Measurements from ENCODE around the gene FBXL2. TPM values are rescaled to one million over a fixed set of nuclear protein-coding genes. Genes with fewer than 3 reads are reported as not detected.
A peak's percentile ranks its signal among the peaks of the same experiment; 100 is the strongest.

Gene FBXL2
- total RNA-seq, 1 experiment from 2014 or later, result 9.8 TPM

- intact Hi-C loops (cut with micrococcal nuclease), result loop anchor here (10.0 kb wide), 1 partner anchor 355 kb away; no protein-coding TSS in a partner anchor
- TF ChIP-seq CTCF (IDR thresholded peaks at IDR 0.05; ENCODE audit: unreplicated experiment), result no peak
- peak overlapping the region; percentile 55 for H3K27ac Mint-ChIP-seq (ENCODE audit: low read depth, unreplicated experiment)
- no peaks in the 10 kb centered on the region for H3K9me3 Mint-ChIP-seq (ENCODE audit: unreplicated experiment)
- ChIA-PET POLR2A (interaction anchor here (0.7 to 7.1 kb wide), 2 partner anchors 9 to 130 kb away, joined by 3 to 135 read pairs; partner anchors contain the start of gene UBP1), CTCF (interaction anchor here (0.5 to 1.3 kb wide), 4 partner anchors 11 to 962 kb away, joined by 3 read pairs; no protein-coding TSS in a partner anchor)
- no TSS peak for BruUV-seq (replicated peaks)
- H3K27me3 Mint-ChIP-seq (ENCODE audit: insufficient read depth, unreplicated experiment), result no peaks in the 10 kb centered on the region
- H3K4me3 Mint-ChIP-seq (ENCODE audit: unreplicated experiment), result no peak overlapping the region
- peaks cover 7% of the 10 kb centered on the region for H3K36me3 Mint-ChIP-seq (ENCODE audit: insufficient read depth, unreplicated experiment)
- peaks cover 48% of the 10 kb centered on the region for H3K4me1 Mint-ChIP-seq (ENCODE audit: insufficient read depth, unreplicated experiment)
- DNase-seq (ENCODE audit: unreplicated experiment), result no peak
Observed at GRCh38 chr3:33430061-33430460, 152.8 kb downstream of the FBXL2 start.

DNA sequence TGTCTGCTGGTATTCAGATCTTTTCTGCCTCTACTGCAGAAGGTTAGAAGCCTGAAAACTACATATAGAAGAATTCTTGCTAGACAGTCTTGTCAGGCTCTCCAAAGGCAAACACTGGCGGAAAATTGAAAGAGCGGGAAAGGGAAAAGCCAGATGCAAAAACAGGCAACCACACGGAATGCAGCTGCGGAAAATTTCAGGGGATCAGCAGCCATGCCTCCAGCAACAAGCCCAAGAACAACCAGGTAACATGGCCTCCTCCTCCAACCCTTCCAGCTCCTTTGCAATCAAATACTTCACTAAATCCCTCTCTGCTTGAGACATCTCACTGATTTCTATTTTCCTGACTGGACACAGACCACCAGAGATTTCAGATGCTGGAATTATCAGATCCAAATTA is 153.3 kb downstream of the FBXL2 start:
- Mint-ChIP-seq H3K27ac (ENCODE audit: low read depth, unreplicated experiment) (peak overlapping the region; percentile 55), H3K9me3 (ENCODE audit: unreplicated experiment) (no peaks in the 10 kb centered on the region)
- intact Hi-C loops (cut with micrococcal nuclease), result loop anchor here (10.0 kb wide), 1 partner anchor 354 kb away; no protein-coding TSS in a partner anchor

GRCh38 chr3:33433843-33434242 is 156.6 kb downstream of the FBXL2 start:
- H3K36me3 Mint-ChIP-seq (ENCODE audit: insufficient read depth, unreplicated experiment), result no peaks in the 10 kb centered on the region
- no peaks in the 10 kb centered on the region for H3K27me3 Mint-ChIP-seq (ENCODE audit: insufficient read depth, unreplicated experiment)
- H3K4me3 Mint-ChIP-seq (ENCODE audit: unreplicated experiment), result no peak overlapping the region
- no peaks in the 10 kb centered on the region for H3K9me3 Mint-ChIP-seq (ENCODE audit: unreplicated experiment)
- ChIA-PET CTCF (interaction anchor here (0.5 to 0.7 kb wide), 4 partner anchors 45 to 366 kb away, joined by 3 to 8 read pairs (median 4); no protein-coding TSS in a partner anchor), POLR2A (interaction anchor here (1.1 kb wide), 2 partner anchors 20 to 23 kb away, joined by 3 to 5 read pairs; no protein-coding TSS in a partner anchor)
- intact Hi-C loops (cut with micrococcal nuclease), result loop anchor here (10.0 kb wide), 1 partner anchor 351 kb away; no protein-coding TSS in a partner anchor
- no peak for TF ChIP-seq CTCF (IDR thresholded peaks at IDR 0.05; ENCODE audit: unreplicated experiment)
- no peak overlapping the region for H3K27ac Mint-ChIP-seq (ENCODE audit: low read depth, unreplicated experiment)
- H3K4me1 Mint-ChIP-seq (ENCODE audit: insufficient read depth, unreplicated experiment), result peaks cover 31% of the 10 kb centered on the region
- DNase-seq (ENCODE audit: unreplicated experiment), result no peak
- no TSS peak for BruUV-seq (replicated peaks)

More for the DNA sequence above, 153.3 kb downstream of the FBXL2 start:
- TF ChIP-seq CTCF (IDR thresholded peaks at IDR 0.05; ENCODE audit: unreplicated experiment), result no peak
- ChIA-PET CTCF (interaction anchor here (0.7 kb wide), 1 partner anchor 34 kb away, joined by 3 read pairs; no protein-coding TSS in a partner anchor), POLR2A (interaction anchor here (0.7 to 7.1 kb wide), 3 partner anchors 9 to 291 kb away, joined by 3 to 135 read pairs (median 3); partner anchors contain the start of gene UBP1)
- Mint-ChIP-seq H3K27me3 (ENCODE audit: insufficient read depth, unreplicated experiment) (no peaks in the 10 kb centered on the region), H3K4me1 (ENCODE audit: insufficient read depth, unreplicated experiment) (peaks cover 48% of the 10 kb centered on the region), H3K4me3 (ENCODE audit: unreplicated experiment) (no peak overlapping the region), H3K36me3 (ENCODE audit: insufficient read depth, unreplicated experiment) (peaks cover 7% of the 10 kb centered on the region)
- DNase-seq (ENCODE audit: unreplicated experiment), result no peak
- no TSS peak for BruUV-seq (replicated peaks)

Other genes starting within 250 kb of the FBXL2 start
- gene GLB1, start 180.3 kb upstream of the FBXL2 start, total RNA-seq (2022), result 37.9 and 42.0 TPM in 2 replicates
- gene TMPPE, start 180.3 kb upstream of the FBXL2 start, total RNA-seq (2022), result 5.5 and 8.6 TPM in 2 replicates
- gene CRTAP, start 163.4 kb upstream of the FBXL2 start, total RNA-seq (2022), result 179 and 182 TPM in 2 replicates
- 3.4 and 3.8 TPM in 2 replicates for gene SUSD5, start 58.6 kb upstream of the FBXL2 start, total RNA-seq (2022)
- gene UBP1, start 163.0 kb downstream of the FBXL2 start, total RNA-seq (2022), result 55.6 and 72.6 TPM in 2 replicates